ENCODE data around the gene OSBP2.

OSBP2 gene

DNA sequence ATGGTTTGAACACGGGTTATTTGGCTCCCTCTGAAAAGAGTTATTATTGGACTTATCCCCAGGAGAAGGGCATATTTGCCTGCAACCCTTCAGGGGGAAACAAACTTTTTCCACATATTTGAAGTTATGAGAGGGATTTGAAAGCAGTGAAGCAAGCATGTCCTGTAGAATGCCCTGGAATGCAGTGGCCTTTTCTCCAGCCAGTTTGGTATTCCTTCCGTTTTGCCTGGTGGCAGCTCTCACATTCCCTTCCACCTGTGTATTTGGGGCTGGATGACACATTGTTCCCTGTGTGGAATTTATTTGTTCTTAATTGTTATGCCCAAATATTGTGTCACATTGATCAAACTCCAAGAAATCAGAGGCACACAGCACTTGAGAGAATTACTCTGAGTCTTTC is 59.0 kb downstream of the OSBP2 start:
- H3K79me1 ChIP-seq (replicated peaks; ENCODE audit: low read length, poor library complexity, severe bottlenecking): no peaks in the 10 kb centered on the region
- no peak overlapping the region for H4K8ac ChIP-seq (ENCODE audit: low read length)
- no peak overlapping the region for H2AFZ ChIP-seq (ENCODE audit: low read depth, low read length)
- no peak overlapping the region for H3K4ac ChIP-seq (ENCODE audit: low read depth in 1 of 2, low read length in 2 of 2)
- no peak overlapping the region for H3K14ac ChIP-seq (ENCODE audit: low read length in 2 of 2)
- no peaks in the 10 kb centered on the region for H3K4me1 ChIP-seq (ENCODE audit: control insufficient read depth, insufficient read depth, low read depth, low read length)
- no peak overlapping the region for H2BK120ac ChIP-seq (ENCODE audit: low read depth, low read length)
- no peak overlapping the region for H3K18ac ChIP-seq (ENCODE audit: low read depth in 1 of 2, low read length in 2 of 2)
- H3K9me3 ChIP-seq (ENCODE audit: control insufficient read depth, low read length): no peaks in the 10 kb centered on the region
- no peak overlapping the region for H2BK12ac ChIP-seq (ENCODE audit: low read length in 2 of 2)
- no peaks in the 10 kb centered on the region for H3K36me3 ChIP-seq (ENCODE audit: control insufficient read depth in 1 of 2, insufficient read depth in 2 of 2, low read depth in 1 of 2, low read length in 2 of 2)
- H3K4me2 ChIP-seq (ENCODE audit: low read length, poor library complexity, severe bottlenecking): no peak overlapping the region
- 93% methylated on average over 1 of the region's 2 CpGs for WGBS
- no peak overlapping the region for H3K23ac ChIP-seq (ENCODE audit: low read length in 2 of 2)
- H3K27ac ChIP-seq (ENCODE audit: low read length, poor library complexity, severe bottlenecking): no peak overlapping the region
- H2AK5ac ChIP-seq (ENCODE audit: low read length, severe bottlenecking): no peak overlapping the region
- peaks cover 0 to 3% of the 10 kb centered on the region in 2 experiments for H3K27me3 ChIP-seq (ENCODE audit: control insufficient read depth in 1 of 2, insufficient read depth in 1 of 2, low read length in 2 of 2)
- H3K4me3 ChIP-seq (ENCODE audit: insufficient read depth in 1 of 2, low read depth in 1 of 2, low read length in 2 of 2): no peak overlapping the region
- H2BK5ac ChIP-seq (ENCODE audit: low read depth, low read length, poor library complexity, severe bottlenecking): no peak overlapping the region
- H4K91ac ChIP-seq (ENCODE audit: low read length): no peak overlapping the region
- no peak overlapping the region for H2BK15ac ChIP-seq (ENCODE audit: low read depth, poor library complexity, severe bottlenecking)
- no peak overlapping the region for H3K9ac ChIP-seq (ENCODE audit: low read length)
- no peak for DNase-seq

- DNase-seq: no peak
- Histone ChIP-seq H3K4me2 (ENCODE audit: low read length, poor library complexity, severe bottlenecking) (no peak overlapping the region), H4K91ac (ENCODE audit: low read length) (no peak overlapping the region), H3K4me3 (ENCODE audit: insufficient read depth in 1 of 2, low read depth in 1 of 2, low read length in 2 of 2) (no peak overlapping the region), H3K36me3 (ENCODE audit: control insufficient read depth in 1 of 2, insufficient read depth in 2 of 2, low read depth in 1 of 2, low read length in 2 of 2) (no peaks in the 10 kb centered on the region), H2BK12ac (ENCODE audit: low read length in 2 of 2) (no peak overlapping the region), H3K14ac (ENCODE audit: low read length in 2 of 2) (no peak overlapping the region), H3K18ac (ENCODE audit: low read depth in 1 of 2, low read length in 2 of 2) (no peak overlapping the region), H3K27me3 (ENCODE audit: control insufficient read depth in 1 of 2, insufficient read depth in 1 of 2, low read length in 2 of 2) (peaks cover 0 to 3% of the 10 kb centered on the region in 2 experiments), H3K4me1 (ENCODE audit: control insufficient read depth, insufficient read depth, low read depth, low read length) (no peaks in the 10 kb centered on the region), H4K8ac (ENCODE audit: low read length) (no peak overlapping the region), H3K27ac (ENCODE audit: low read length, poor library complexity, severe bottlenecking) (no peak overlapping the region), H2BK5ac (ENCODE audit: low read depth, low read length, poor library complexity, severe bottlenecking) (no peak overlapping the region), H2BK120ac (ENCODE audit: low read depth, low read length) (no peak overlapping the region), H3K9me3 (ENCODE audit: control insufficient read depth, low read length) (no peaks in the 10 kb centered on the region), H2AK5ac (ENCODE audit: low read length, severe bottlenecking) (no peak overlapping the region), H2BK15ac (ENCODE audit: low read depth, poor library complexity, severe bottlenecking) (no peak overlapping the region), H3K9ac (ENCODE audit: low read length) (peak overlapping the region; percentile 27), H3K79me1 (replicated peaks; ENCODE audit: low read length, poor library complexity, severe bottlenecking) (no peaks in the 10 kb centered on the region), H2AFZ (ENCODE audit: low read depth, low read length) (no peak overlapping the region), H3K23ac (ENCODE audit: low read length in 2 of 2) (no peak overlapping the region), H3K4ac (ENCODE audit: low read depth in 1 of 2, low read length in 2 of 2) (no peak overlapping the region)
- WGBS: 87% methylated on average over 4 of the region's 4 CpGs
Measured at GRCh38 chr22:30754521-30754920, 59.8 kb downstream of the OSBP2 start.

DNA sequence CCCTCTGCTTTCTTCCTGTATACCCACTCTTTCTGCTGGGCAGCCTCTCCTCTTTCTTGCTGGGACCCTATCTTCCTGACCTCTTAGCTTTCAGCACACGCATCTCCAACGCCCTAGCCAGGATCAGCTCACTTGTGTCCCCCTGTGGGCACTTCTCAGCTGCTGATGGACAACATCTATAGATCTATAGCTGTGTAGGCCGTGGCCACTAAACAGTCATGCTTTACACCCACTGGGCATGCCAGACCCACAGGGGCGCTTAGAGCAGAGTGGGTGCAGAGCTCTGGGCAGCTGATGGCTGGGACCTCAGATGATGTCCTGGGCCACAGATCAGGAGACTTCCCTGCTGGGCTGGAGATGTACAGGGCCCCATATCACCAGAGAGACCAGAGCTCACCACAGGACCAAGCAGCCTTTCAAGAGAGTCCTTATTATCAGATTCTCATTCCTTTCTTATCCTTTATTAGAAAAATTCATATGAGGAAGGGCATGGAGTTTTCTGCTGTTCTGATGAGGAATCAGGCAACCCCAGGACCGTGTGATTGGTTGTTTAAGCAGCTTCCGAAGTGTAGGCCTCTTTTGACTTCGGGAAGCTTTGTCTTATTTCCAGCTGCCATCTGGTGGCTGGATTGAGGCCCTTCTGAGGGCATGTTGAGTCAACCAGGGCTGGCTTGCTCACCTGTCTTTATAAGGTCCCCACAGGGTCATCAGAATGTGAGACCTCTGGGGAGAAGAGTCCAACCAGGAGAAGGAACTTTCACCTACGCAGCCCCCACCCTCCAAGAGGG is 60.5 kb downstream of the OSBP2 start:
- WGBS: 55% methylated on average over 8 of the region's 8 CpGs
- Histone ChIP-seq H3K4me1 (ENCODE audit: control insufficient read depth, insufficient read depth, low read depth, low read length) (no peaks in the 10 kb centered on the region), H2AK5ac (ENCODE audit: low read length, severe bottlenecking) (no peak overlapping the region), H3K4ac (ENCODE audit: low read depth in 1 of 2, low read length in 2 of 2) (no peak overlapping the region), H3K36me3 (ENCODE audit: control insufficient read depth in 1 of 2, insufficient read depth in 2 of 2, low read depth in 1 of 2, low read length in 2 of 2) (no peaks in the 10 kb centered on the region), H3K79me1 (replicated peaks; ENCODE audit: low read length, poor library complexity, severe bottlenecking) (no peaks in the 10 kb centered on the region), H2BK15ac (ENCODE audit: low read depth, poor library complexity, severe bottlenecking) (no peak overlapping the region), H3K4me2 (ENCODE audit: low read length, poor library complexity, severe bottlenecking) (no peak overlapping the region), H3K27me3 (ENCODE audit: control insufficient read depth in 1 of 2, insufficient read depth in 1 of 2, low read length in 2 of 2) (peaks cover 0 to 3% of the 10 kb centered on the region in 2 experiments), H3K27ac (ENCODE audit: low read length, poor library complexity, severe bottlenecking) (no peak overlapping the region), H4K91ac (ENCODE audit: low read length) (no peak overlapping the region), H3K9ac (ENCODE audit: low read length) (peak overlapping the region; percentile 27), H4K8ac (ENCODE audit: low read length) (no peak overlapping the region), H2BK120ac (ENCODE audit: low read depth, low read length) (no peak overlapping the region), H3K23ac (ENCODE audit: low read length in 2 of 2) (no peak overlapping the region), H3K9me3 (ENCODE audit: control insufficient read depth, low read length) (no peaks in the 10 kb centered on the region), H2BK12ac (ENCODE audit: low read length in 2 of 2) (no peak overlapping the region), H3K18ac (ENCODE audit: low read depth in 1 of 2, low read length in 2 of 2) (no peak overlapping the region), H2BK5ac (ENCODE audit: low read depth, low read length, poor library complexity, severe bottlenecking) (no peak overlapping the region), H3K14ac (ENCODE audit: low read length in 2 of 2) (no peak overlapping the region), H3K4me3 (ENCODE audit: insufficient read depth in 1 of 2, low read depth in 1 of 2, low read length in 2 of 2) (no peak overlapping the region), H2AFZ (ENCODE audit: low read depth, low read length) (no peak overlapping the region)
- peak; percentile 77 for DNase-seq

DNA sequence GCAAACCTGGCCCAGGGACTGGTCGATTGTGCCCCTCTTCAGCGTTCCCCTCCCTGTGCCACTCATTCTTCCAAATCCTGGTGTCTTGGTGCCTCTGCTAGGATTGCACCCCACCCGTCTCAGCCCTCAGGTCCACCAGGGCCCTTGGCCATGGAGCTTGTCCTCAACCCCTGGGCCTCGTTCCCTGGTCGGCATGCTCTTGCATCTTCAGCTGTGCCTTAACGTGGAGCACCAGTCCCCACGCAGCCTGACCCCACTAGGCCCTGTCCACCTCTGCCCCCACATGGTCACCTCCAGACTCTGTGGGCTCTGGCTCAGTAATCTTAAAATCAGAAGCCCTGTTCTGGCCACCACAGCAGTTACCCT is 61.1 kb downstream of the OSBP2 start:
- Histone ChIP-seq H3K9me3 (ENCODE audit: control insufficient read depth, low read length) (no peaks in the 10 kb centered on the region), H2BK15ac (ENCODE audit: low read depth, poor library complexity, severe bottlenecking) (no peak overlapping the region), H3K4me2 (ENCODE audit: low read length, poor library complexity, severe bottlenecking) (no peak overlapping the region), H2AK5ac (ENCODE audit: low read length, severe bottlenecking) (no peak overlapping the region), H3K36me3 (ENCODE audit: control insufficient read depth in 1 of 2, insufficient read depth in 2 of 2, low read depth in 1 of 2, low read length in 2 of 2) (no peaks in the 10 kb centered on the region), H3K18ac (ENCODE audit: low read depth in 1 of 2, low read length in 2 of 2) (no peak overlapping the region), H3K27ac (ENCODE audit: low read length, poor library complexity, severe bottlenecking) (no peak overlapping the region), H4K91ac (ENCODE audit: low read length) (peak overlapping the region; percentile 59), H3K4me3 (ENCODE audit: insufficient read depth in 1 of 2, low read depth in 1 of 2, low read length in 2 of 2) (no peak overlapping the region), H2BK12ac (ENCODE audit: low read length in 2 of 2) (no peak overlapping the region), H4K8ac (ENCODE audit: low read length) (no peak overlapping the region), H2AFZ (ENCODE audit: low read depth, low read length) (no peak overlapping the region), H3K9ac (ENCODE audit: low read length) (no peak overlapping the region), H3K23ac (ENCODE audit: low read length in 2 of 2) (no peak overlapping the region), H3K79me1 (replicated peaks; ENCODE audit: low read length, poor library complexity, severe bottlenecking) (no peaks in the 10 kb centered on the region), H3K4me1 (ENCODE audit: control insufficient read depth, insufficient read depth, low read depth, low read length) (no peaks in the 10 kb centered on the region), H3K4ac (ENCODE audit: low read depth in 1 of 2, low read length in 2 of 2) (no peak overlapping the region), H2BK5ac (ENCODE audit: low read depth, low read length, poor library complexity, severe bottlenecking) (no peak overlapping the region), H2BK120ac (ENCODE audit: low read depth, low read length) (no peak overlapping the region), H3K27me3 (ENCODE audit: control insufficient read depth in 1 of 2, insufficient read depth in 1 of 2, low read length in 2 of 2) (peaks cover 0 to 3% of the 10 kb centered on the region in 2 experiments), H3K14ac (ENCODE audit: low read length in 2 of 2) (no peak overlapping the region)
- WGBS: 89% methylated on average over 7 of the region's 7 CpGs
- DNase-seq: no peak
